GM13977 (cell line): ENCODE data around the gene CEBPG.

Experiments
- DNase-seq: peaks from one replicate; pipeline ENCODE4 v3.0.0; 2012; ENCODE audit warnings: low spot score
- CTCF ChIP-seq: IDR thresholded peaks from 2 replicates; pipeline ENCODE4 v1.5.1; 2012; ENCODE audit warnings: mild to moderate bottlenecking, control low read depth; ENCODE audit not compliant: insufficient read depth; ENCODE audit errors: extremely low read depth, missing control alignments
- in situ Hi-C: fragments of 300-500 bp; cut with MboI; formaldehyde crosslinking; loops from one replicate; pipeline ENCODE4 v1.12.0; 2022; ENCODE audit warnings: low sequenced_read_pairs, low pct_unique_long_range_greater_than_20kb, mixed read lengths, inconsistent platforms; ENCODE audit not compliant: unreplicated experiment

CEBPG gene

DNA sequence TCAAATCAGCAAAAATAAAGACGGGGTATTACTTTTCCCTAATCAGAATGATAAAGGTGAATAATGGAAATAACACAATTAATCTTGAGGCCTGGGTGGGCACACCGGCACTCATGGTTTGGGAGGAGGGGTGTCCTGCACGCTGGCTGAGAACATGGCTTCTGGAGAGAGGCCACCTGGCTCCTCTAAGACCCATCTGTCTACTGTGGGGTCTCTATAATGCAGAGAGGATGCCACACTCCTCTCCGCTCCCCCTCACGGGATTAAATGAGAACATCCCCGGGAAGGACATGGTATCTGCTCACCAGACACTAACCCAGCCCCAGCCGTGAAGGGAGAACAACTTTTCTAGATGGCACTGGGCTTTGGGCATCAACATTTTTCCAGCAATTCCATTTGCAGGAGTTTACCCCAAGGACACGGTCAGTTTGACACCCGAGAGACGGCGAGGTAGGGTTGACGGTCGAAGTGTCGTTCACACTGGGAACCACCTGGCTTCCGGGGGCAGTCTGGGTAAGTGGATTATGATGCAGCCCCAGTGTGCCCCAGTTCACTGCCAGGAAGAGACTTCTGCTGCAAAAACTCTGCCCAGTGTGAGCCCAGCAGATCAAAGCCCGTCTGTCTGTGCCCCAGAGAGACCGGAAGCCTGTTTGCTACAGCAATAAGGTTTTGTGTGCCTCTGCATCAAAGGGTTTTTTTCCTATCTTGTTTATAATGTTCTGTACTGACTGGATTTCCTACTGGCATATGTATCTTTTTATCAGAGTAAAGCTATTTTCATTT is 56.6 kb downstream of the CEBPG start:
- no peak for DNase-seq
- TF ChIP-seq CTCF = peak; percentile 7
- in situ Hi-C loops = loop anchor here (10.0 kb wide), 1 partner anchor 345 kb away; no protein-coding TSS in a partner anchor

- peak; percentile 81 for DNase-seq
- in situ Hi-C loops = no loop called here
Measured at GRCh38 chr19:33430674-33431277, 57.3 kb downstream of the CEBPG start.

GRCh38 chr19:33432015-33432414 is 58.5 kb downstream of the CEBPG start:
- DNase-seq = no peak
- in situ Hi-C loops = no loop called here

More at GRCh38 chr19:33430674-33431277, 57.3 kb downstream of the CEBPG start:
- peak; percentile 96 for TF ChIP-seq CTCF

More at GRCh38 chr19:33432015-33432414, 58.5 kb downstream of the CEBPG start:
- no peak for TF ChIP-seq CTCF
